NCI-H774 (cell line): ENCODE results near the gene CLEC4G.

ENCODE experiments used
- DNase-seq: peaks from one replicate; lab custom pipeline; 2025; lab: John Stamatoyannopoulos, UW

CLEC4G gene

GRCh38 chr19:7697721-7698287, 34.1 kb downstream of the CLEC4G start:
- no peak for DNase-seq

- no peak for DNase-seq
Observed at GRCh38 chr19:7694499-7694898, 37.4 kb downstream of the CLEC4G start.

- no peak for DNase-seq
Observed at GRCh38 chr19:7692417-7693088, 39.4 kb downstream of the CLEC4G start.

GRCh38 chr19:7691497-7691896, 40.4 kb downstream of the CLEC4G start:
- no peak for DNase-seq

- no peak for DNase-seq
Observed at GRCh38 chr19:7690779-7691258, 41.1 kb downstream of the CLEC4G start.

- no peak for DNase-seq
Observed at GRCh38 chr19:7689165-7689564, 42.7 kb downstream of the CLEC4G start.

- DNase-seq, result no peak
Observed at GRCh38 chr19:7687177-7687576, 44.7 kb downstream of the CLEC4G start.

GRCh38 chr19:7685546-7686445, 46.1 kb downstream of the CLEC4G start:
- DNase-seq, result no peak

GRCh38 chr19:7682175-7682855, 49.6 kb downstream of the CLEC4G start:
- DNase-seq, result no peak

- DNase-seq, result no peak
Observed at GRCh38 chr19:7681340-7682174, 50.4 kb downstream of the CLEC4G start.

GRCh38 chr19:7680606-7681339, 51.1 kb downstream of the CLEC4G start, which contains the start of gene TRAPPC5:
Gene TRAPPC5, plus strand, starts transcription at chr19:7680833. Its CDS starts 1,421 bp downstream, at chr19:7682254.
- DNase-seq, result peak; percentile 81

GRCh38 chr19:7679771-7680605, 51.9 kb downstream of the CLEC4G start:
- DNase-seq, result no peak

GRCh38 chr19:7678971-7679751, 52.7 kb downstream of the CLEC4G start:
- DNase-seq, result no peak
